Heart left ventricle (tissue), 13 donors: ENCODE data around the gene PIK3CA.

Experiments
- POLR2A ChIP-seq, 2 donors: fragments of 450-650 bp; IDR thresholded peaks; one replicate each; pipeline ENCODE4 v1.6.1; 2017; ENCODE audit warnings: antibody characterized with exemption in 2 of 2, mild to moderate bottlenecking in 2 of 2, moderate library complexity in 2 of 2
- TF ChIP-seq, protein P1 (sequence below), 12 donors: fragments of 200-600 bp; sonication (generic) in 4 of 12; IDR thresholded peaks; one replicate each; pipeline versions ENCODE4 v1.5.0 to v1.8.0; 2018 to 2022; ENCODE audit warnings: antibody characterized with exemption in 12 of 12, mild to moderate bottlenecking in 5 of 12
- donor health status: ischemic (EF 13 %, LVEDD 7.1; RV severe dilation, severe dysfunction).
- donor health status: DM: no; HTN: yes; CAD: no.
- donor health status: DM: no; HTN: no; CAD: no.
- donor health status: ischemic (EF 25% LVEDD 6.9; RV normal size, moderate dysfunction).
- donor health status: ischemic (EF 25% LVEDD 5.7; RV mildly dilated, moderate dysfunction).
- donor health status: ischemic (EF 35%, LVEDD 5.7; RV mildly dilated, moderate dysfunction).
- donor health status: nonischemic (EF 11% LVEDD 7.7; RV severe dilation, severe dysfunction).
- donor health status: DM: yes; HTN: yes; CAD: no.
- donor health status: PGD.
- donor health status: ischemic (EF 29% LVEDD 5.4; RV normal size, mild dysfunction).
- donor health status: nonischemic (EF 23%, LVEDD 6.1; RV moderate dilation, normal function).

DNA sequence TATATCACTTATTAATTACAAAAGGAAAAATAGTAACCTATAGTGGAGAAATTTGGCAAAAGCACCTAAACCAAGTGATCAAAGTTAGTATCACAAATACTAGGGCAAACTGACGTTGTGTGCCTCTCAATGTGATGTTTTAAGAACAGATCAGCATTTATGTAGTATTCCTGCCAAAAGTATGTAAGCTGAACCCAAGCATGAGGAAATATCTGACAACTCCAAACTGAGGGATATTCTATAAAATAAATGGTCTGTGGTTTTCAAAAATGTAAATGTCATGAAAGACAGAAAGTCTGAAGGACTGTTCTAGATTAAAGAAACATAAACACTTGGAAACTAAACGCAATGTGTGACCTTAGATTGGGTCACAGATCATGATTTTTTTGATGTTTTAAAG is 34.3 kb upstream of the PIK3CA start:
- TF ChIP-seq, protein P1, sequence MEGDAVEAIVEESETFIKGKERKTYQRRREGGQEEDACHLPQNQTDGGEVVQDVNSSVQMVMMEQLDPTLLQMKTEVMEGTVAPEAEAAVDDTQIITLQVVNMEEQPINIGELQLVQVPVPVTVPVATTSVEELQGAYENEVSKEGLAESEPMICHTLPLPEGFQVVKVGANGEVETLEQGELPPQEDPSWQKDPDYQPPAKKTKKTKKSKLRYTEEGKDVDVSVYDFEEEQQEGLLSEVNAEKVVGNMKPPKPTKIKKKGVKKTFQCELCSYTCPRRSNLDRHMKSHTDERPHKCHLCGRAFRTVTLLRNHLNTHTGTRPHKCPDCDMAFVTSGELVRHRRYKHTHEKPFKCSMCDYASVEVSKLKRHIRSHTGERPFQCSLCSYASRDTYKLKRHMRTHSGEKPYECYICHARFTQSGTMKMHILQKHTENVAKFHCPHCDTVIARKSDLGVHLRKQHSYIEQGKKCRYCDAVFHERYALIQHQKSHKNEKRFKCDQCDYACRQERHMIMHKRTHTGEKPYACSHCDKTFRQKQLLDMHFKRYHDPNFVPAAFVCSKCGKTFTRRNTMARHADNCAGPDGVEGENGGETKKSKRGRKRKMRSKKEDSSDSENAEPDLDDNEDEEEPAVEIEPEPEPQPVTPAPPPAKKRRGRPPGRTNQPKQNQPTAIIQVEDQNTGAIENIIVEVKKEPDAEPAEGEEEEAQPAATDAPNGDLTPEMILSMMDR (IDR thresholded peaks at IDR 0.05) = no peak
- no peak for TF ChIP-seq POLR2A (IDR thresholded peaks at IDR 0.05)
